GM10266 (cell line): ENCODE results near the gene SHISAL1.

Experiments
- DNase-seq: peaks from one replicate; pipeline ENCODE4 v3.0.0; 2012; ENCODE audit errors: extremely low spot score
- TF ChIP-seq, protein P1 (sequence below): IDR thresholded peaks from 2 replicates; pipeline ENCODE4 v1.5.1; 2012; ENCODE audit warnings: mild to moderate bottlenecking, low read depth; ENCODE audit not compliant: control insufficient read depth, insufficient read depth; ENCODE audit errors: missing control alignments

SHISAL1 gene

DNA sequence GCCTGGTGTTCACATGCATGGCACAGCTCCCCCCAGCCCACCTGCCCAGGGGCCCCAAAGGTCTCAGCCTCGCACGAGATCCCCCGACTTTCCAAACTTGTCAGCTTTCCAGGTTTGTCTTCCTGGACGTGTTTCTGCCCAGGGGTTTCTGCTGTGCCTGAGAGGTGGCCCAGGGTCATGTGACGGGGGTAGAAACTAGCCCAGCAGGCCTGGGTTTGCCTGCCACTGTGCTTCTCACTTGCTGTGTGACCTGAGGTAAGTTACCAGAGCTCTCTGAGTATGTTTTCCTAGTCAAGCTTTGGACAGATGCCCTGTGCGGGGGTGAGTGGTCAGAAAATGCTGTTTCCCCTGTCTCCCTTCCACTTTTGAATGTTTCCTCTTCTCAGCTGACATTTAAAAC, 38.3 kb upstream of the SHISAL1 start:
- TF ChIP-seq, protein P1, sequence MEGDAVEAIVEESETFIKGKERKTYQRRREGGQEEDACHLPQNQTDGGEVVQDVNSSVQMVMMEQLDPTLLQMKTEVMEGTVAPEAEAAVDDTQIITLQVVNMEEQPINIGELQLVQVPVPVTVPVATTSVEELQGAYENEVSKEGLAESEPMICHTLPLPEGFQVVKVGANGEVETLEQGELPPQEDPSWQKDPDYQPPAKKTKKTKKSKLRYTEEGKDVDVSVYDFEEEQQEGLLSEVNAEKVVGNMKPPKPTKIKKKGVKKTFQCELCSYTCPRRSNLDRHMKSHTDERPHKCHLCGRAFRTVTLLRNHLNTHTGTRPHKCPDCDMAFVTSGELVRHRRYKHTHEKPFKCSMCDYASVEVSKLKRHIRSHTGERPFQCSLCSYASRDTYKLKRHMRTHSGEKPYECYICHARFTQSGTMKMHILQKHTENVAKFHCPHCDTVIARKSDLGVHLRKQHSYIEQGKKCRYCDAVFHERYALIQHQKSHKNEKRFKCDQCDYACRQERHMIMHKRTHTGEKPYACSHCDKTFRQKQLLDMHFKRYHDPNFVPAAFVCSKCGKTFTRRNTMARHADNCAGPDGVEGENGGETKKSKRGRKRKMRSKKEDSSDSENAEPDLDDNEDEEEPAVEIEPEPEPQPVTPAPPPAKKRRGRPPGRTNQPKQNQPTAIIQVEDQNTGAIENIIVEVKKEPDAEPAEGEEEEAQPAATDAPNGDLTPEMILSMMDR: no peak
- DNase-seq: no peak

DNA sequence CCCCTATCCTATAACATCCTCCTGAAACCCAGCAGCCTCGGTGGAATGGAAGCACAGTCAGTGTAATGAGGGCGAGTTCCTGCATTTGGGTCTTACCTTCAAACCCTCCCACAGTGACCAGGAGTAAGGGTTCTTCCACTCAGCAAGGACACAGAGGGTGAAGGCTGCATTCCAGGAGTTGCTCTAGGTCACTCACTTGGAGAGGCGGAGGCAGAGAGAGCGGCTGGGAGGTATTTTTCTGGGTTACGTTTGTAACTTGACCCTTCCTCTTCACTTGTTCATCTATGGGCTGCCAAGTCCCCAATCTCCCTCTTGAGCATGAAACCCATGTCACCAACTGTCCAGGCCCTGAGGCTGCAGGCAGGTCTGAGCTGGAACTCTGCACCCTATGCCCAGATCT, 36.8 kb upstream of the SHISAL1 start:
- TF ChIP-seq, protein P1: no peak
- no peak for DNase-seq

DNA sequence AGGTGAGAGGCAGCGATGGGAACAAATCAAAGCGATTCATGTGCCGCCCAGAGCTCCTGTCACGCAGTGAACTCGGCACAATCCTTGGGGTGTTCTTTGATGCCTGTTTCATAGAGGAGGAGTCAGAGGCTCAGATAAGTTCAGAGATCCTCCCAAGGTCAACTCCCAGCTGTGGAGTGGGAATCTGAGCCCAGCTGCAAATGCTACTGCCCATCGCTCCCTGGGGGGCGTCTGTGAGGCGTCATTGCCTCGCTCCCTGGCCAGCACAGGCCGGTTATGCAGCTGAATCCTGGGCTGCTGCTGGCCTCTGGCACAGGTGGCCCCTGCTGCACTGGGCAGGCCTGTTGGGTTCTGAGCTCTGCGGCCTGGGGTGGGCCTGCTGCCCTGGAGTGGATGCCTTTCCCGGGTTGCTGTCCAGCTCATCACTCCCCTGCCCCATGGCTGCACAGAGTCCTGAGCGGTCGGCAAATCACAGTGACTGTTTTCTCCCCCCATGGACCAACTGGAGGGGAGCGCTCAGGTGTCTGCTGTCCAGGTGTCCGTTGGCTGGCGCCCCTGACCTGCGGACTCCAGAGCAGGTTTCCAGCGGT, 36.3 kb upstream of the SHISAL1 start:
- DNase-seq: no peak
- TF ChIP-seq, protein P1: no peak

DNA sequence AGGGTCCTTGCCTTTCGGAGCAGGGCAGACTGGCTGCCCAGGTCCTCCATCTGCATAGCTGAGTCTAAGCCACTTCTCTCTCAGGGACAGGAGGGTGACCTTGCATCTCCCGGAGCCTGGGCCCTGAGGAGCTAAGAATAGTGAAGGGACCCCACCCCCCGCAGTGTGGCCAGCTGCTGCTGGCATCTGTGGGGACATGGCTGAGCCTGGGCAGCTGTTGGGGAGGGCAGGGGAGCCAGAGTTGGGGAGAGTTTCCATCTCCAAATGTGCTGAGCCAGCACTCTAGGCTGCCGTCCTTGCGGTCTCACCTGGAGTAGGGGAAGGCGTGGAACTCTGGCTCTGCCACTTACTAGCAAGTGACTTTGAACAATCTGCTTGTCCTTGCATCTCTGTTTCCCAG, 34.8 kb upstream of the SHISAL1 start:
- no peak for DNase-seq

DNA sequence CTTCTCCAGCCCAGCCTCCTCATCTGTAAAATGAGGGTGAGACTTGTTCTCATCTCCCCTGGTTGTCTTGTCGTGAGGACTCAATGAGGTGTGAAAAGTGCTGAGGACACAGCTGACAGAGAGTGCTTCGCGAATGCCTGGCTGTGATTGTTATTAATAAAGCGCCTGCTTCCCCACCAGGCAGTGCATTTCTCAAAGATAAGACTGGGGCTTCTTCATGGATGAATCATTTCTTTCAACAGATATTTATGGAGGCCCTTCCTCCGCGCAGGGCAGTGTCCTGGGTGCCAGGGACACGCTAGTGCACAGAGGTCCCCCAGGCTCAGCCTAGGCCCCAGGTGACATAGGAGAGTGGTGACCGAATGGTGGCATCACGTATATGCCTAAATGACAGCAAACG, 34.3 kb upstream of the SHISAL1 start:
- TF ChIP-seq, protein P1: no peak
- DNase-seq: no peak

More for the DNA sequence above, 34.8 kb upstream of the SHISAL1 start:
- TF ChIP-seq, protein P1: no peak

DNA sequence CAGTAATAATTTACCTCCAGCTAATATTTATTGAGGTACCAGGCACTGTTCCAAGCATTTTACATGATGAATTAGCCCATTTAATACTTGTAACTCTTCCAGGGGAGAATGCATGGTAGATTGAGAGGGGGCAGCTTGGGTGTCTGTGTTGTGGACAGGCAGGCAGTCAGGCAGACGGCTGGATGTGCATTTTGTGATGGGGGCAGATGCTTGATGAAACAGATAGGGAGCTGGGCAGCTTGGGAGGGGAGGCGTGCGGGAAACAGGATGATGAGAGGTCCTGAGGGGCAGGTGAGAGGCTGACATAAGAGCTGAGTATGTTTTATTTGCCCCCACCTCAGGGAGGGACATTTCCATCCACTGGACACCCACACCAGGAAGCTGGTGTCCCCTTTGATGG, 33.1 kb upstream of the SHISAL1 start:
- DNase-seq: no peak
- TF ChIP-seq, protein P1: no peak

DNA sequence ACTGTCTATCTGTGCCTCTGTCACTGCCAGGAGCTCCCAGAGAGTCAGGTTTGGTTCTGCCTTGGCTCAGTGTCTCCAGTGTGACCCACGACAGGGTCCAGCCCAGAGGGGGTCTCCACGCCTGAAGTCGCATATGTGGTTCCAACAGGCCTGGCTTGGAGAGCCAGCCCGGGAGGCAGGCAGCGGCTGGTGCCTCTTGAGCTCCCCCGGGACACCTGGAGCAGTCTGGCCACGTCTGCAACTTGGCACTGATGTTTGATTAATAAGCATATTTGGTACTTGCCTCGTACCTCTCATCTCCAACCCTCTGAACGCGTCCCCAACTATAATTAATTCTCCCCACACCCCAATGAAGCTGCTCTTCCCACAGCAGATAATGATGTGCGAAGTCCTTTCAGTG, 31.7 kb upstream of the SHISAL1 start:
- TF ChIP-seq, protein P1: no peak
- DNase-seq: no peak
